ENCODE results near the gene POLR3G.

POLR3G gene

GRCh38 chr5:90534922-90535321 lies 60.3 kb downstream of the POLR3G start:
- DNase-seq: no peak
- POLR2A ChIA-PET: no interaction called here
- Histone ChIP-seq H3K27ac (ENCODE audit: insufficient read depth in 1 of 2, low read depth in 1 of 2, low read length in 2 of 2, poor library complexity in 1 of 2, severe bottlenecking in 2 of 2) (no peak overlapping the region), H3K27me3 (replicated peaks in 2 of 5; ENCODE audit: control insufficient read depth in 4 of 5, insufficient read depth in 5 of 5, low read length in 4 of 5) (peaks cover 0 to 7% (median 0%) of the 10 kb centered on the region in 5 experiments), H3K4me1 (ENCODE audit: control extremely low read depth in 1 of 4, control insufficient read depth in 4 of 4, insufficient read depth in 4 of 4, low read length in 3 of 4) (peaks cover 0 to 6% (median 5%) of the 10 kb centered on the region in 4 experiments), H3K4me3 (ENCODE audit: control insufficient read depth in 1 of 7, extremely low read depth in 1 of 7, insufficient read depth in 4 of 7, low read depth in 2 of 7, low read length in 6 of 7) (no peak overlapping the region), H3K9me3 (ENCODE audit: control extremely low read depth in 1 of 5, control insufficient read depth in 4 of 5, insufficient read depth in 2 of 5, low read depth in 1 of 5, low read length in 4 of 5) (no peaks in the 10 kb centered on the region), H3K36me3 (ENCODE audit: control insufficient read depth in 4 of 4, insufficient read depth in 4 of 4, low read length in 3 of 4) (no peaks in the 10 kb centered on the region)
- WGBS (ENCODE audit: insufficient coverage): no CpG with 5 or more reads among the region's 3 CpGs
- CTCF ChIA-PET: no interaction called here

GRCh38 chr5:90542827-90543519 lies 68.3 kb downstream of the POLR3G start:
- Histone ChIP-seq H3K36me3 (ENCODE audit: control insufficient read depth in 4 of 4, insufficient read depth in 4 of 4, low read length in 3 of 4) (no peaks in the 10 kb centered on the region), H3K4me3 (ENCODE audit: control insufficient read depth in 1 of 7, extremely low read depth in 1 of 7, insufficient read depth in 4 of 7, low read depth in 2 of 7, low read length in 6 of 7) (no peak overlapping the region), H3K27ac (ENCODE audit: insufficient read depth in 1 of 2, low read depth in 1 of 2, low read length in 2 of 2, poor library complexity in 1 of 2, severe bottlenecking in 2 of 2) (no peak overlapping the region), H3K4me1 (ENCODE audit: control extremely low read depth in 1 of 4, control insufficient read depth in 4 of 4, insufficient read depth in 4 of 4, low read length in 3 of 4) (no peaks in the 10 kb centered on the region), H3K27me3 (replicated peaks in 2 of 5; ENCODE audit: control insufficient read depth in 4 of 5, insufficient read depth in 5 of 5, low read length in 4 of 5) (no peaks in the 10 kb centered on the region), H3K9me3 (ENCODE audit: control extremely low read depth in 1 of 5, control insufficient read depth in 4 of 5, insufficient read depth in 2 of 5, low read depth in 1 of 5, low read length in 4 of 5) (no peaks in the 10 kb centered on the region)
- ChIA-PET CTCF (interaction anchor here (1.5 kb wide), 1 partner anchor 10 kb away, joined by 3 read pairs; no protein-coding TSS in a partner anchor), POLR2A (interaction anchor here (0.6 kb wide), 1 partner anchor 9 kb away, joined by 3 read pairs; no protein-coding TSS in a partner anchor)
- 0% methylated on average over 1 of the region's 4 CpGs for WGBS (ENCODE audit: insufficient coverage)
- no peak for DNase-seq

GRCh38 chr5:90545511-90545910 lies 70.8 kb downstream of the POLR3G start:
- Histone ChIP-seq H3K27me3 (replicated peaks in 2 of 5; ENCODE audit: control insufficient read depth in 4 of 5, insufficient read depth in 5 of 5, low read length in 4 of 5) (no peaks in the 10 kb centered on the region), H3K4me1 (ENCODE audit: control extremely low read depth in 1 of 4, control insufficient read depth in 4 of 4, insufficient read depth in 4 of 4, low read length in 3 of 4) (peaks cover 0 to 6% (median 2%) of the 10 kb centered on the region in 4 experiments), H3K27ac (ENCODE audit: insufficient read depth in 1 of 2, low read depth in 1 of 2, low read length in 2 of 2, poor library complexity in 1 of 2, severe bottlenecking in 2 of 2) (no peak overlapping the region), H3K4me3 (ENCODE audit: control insufficient read depth in 1 of 7, extremely low read depth in 1 of 7, insufficient read depth in 4 of 7, low read depth in 2 of 7, low read length in 6 of 7) (no peak overlapping the region), H3K36me3 (ENCODE audit: control insufficient read depth in 4 of 4, insufficient read depth in 4 of 4, low read length in 3 of 4) (no peaks in the 10 kb centered on the region), H3K9me3 (ENCODE audit: control extremely low read depth in 1 of 5, control insufficient read depth in 4 of 5, insufficient read depth in 2 of 5, low read depth in 1 of 5, low read length in 4 of 5) (no peaks in the 10 kb centered on the region)
- CTCF ChIA-PET: no interaction called here
- no peak for DNase-seq
- POLR2A ChIA-PET: no interaction called here
- no CpG with 5 or more reads among the region's 2 CpGs for WGBS (ENCODE audit: insufficient coverage)

GRCh38 chr5:90546216-90546837 lies 71.7 kb downstream of the POLR3G start:
- DNase-seq: no peak
- Histone ChIP-seq H3K36me3 (ENCODE audit: control insufficient read depth in 4 of 4, insufficient read depth in 4 of 4, low read length in 3 of 4) (no peaks in the 10 kb centered on the region), H3K9me3 (ENCODE audit: control extremely low read depth in 1 of 5, control insufficient read depth in 4 of 5, insufficient read depth in 2 of 5, low read depth in 1 of 5, low read length in 4 of 5) (no peaks in the 10 kb centered on the region), H3K4me1 (ENCODE audit: control extremely low read depth in 1 of 4, control insufficient read depth in 4 of 4, insufficient read depth in 4 of 4, low read length in 3 of 4) (peaks cover 0 to 12% (median 6%) of the 10 kb centered on the region in 4 experiments), H3K27me3 (replicated peaks in 2 of 5; ENCODE audit: control insufficient read depth in 4 of 5, insufficient read depth in 5 of 5, low read length in 4 of 5) (no peaks in the 10 kb centered on the region), H3K4me3 (ENCODE audit: control insufficient read depth in 1 of 7, extremely low read depth in 1 of 7, insufficient read depth in 4 of 7, low read depth in 2 of 7, low read length in 6 of 7) (no peak overlapping the region), H3K27ac (ENCODE audit: insufficient read depth in 1 of 2, low read depth in 1 of 2, low read length in 2 of 2, poor library complexity in 1 of 2, severe bottlenecking in 2 of 2) (no peak overlapping the region)
- ChIA-PET POLR2A (interaction anchor here (0.6 kb wide), 1 partner anchor 12 kb away, joined by 3 read pairs; no protein-coding TSS in a partner anchor), CTCF (interaction anchor here (0.8 kb wide), 1 partner anchor 8 kb away, joined by 3 read pairs; no protein-coding TSS in a partner anchor)
- 100% methylated on average over 1 of the region's 4 CpGs for WGBS (ENCODE audit: insufficient coverage)

GRCh38 chr5:90547072-90547536 lies 72.4 kb downstream of the POLR3G start:
- no CpG with 5 or more reads among the region's 1 CpG for WGBS (ENCODE audit: insufficient coverage)
- DNase-seq: no peak
- ChIA-PET POLR2A (interaction anchor here (0.6 kb wide), 1 partner anchor 11 kb away, joined by 3 read pairs; no protein-coding TSS in a partner anchor), CTCF (no interaction called here)
- Histone ChIP-seq H3K36me3 (ENCODE audit: control insufficient read depth in 4 of 4, insufficient read depth in 4 of 4, low read length in 3 of 4) (no peaks in the 10 kb centered on the region), H3K4me1 (ENCODE audit: control extremely low read depth in 1 of 4, control insufficient read depth in 4 of 4, insufficient read depth in 4 of 4, low read length in 3 of 4) (peaks cover 0 to 18% (median 6%) of the 10 kb centered on the region in 4 experiments), H3K9me3 (ENCODE audit: control extremely low read depth in 1 of 5, control insufficient read depth in 4 of 5, insufficient read depth in 2 of 5, low read depth in 1 of 5, low read length in 4 of 5) (no peaks in the 10 kb centered on the region), H3K4me3 (ENCODE audit: control insufficient read depth in 1 of 7, extremely low read depth in 1 of 7, insufficient read depth in 4 of 7, low read depth in 2 of 7, low read length in 6 of 7) (no peak overlapping the region), H3K27ac (ENCODE audit: insufficient read depth in 1 of 2, low read depth in 1 of 2, low read length in 2 of 2, poor library complexity in 1 of 2, severe bottlenecking in 2 of 2) (no peak overlapping the region), H3K27me3 (replicated peaks in 2 of 5; ENCODE audit: control insufficient read depth in 4 of 5, insufficient read depth in 5 of 5, low read length in 4 of 5) (no peaks in the 10 kb centered on the region)

GRCh38 chr5:90548069-90548593 lies 73.5 kb downstream of the POLR3G start:
- H3K4me1 ChIP-seq (ENCODE audit: control extremely low read depth in 1 of 4, control insufficient read depth in 4 of 4, insufficient read depth in 4 of 4, low read length in 3 of 4): peaks cover 0 to 18% (median 6%) of the 10 kb centered on the region in 4 experiments
- no peak overlapping the region for H3K4me3 ChIP-seq (ENCODE audit: control insufficient read depth in 1 of 7, extremely low read depth in 1 of 7, insufficient read depth in 4 of 7, low read depth in 2 of 7, low read length in 6 of 7)
- WGBS (ENCODE audit: insufficient coverage): 97% methylated on average over 4 of the region's 5 CpGs
- POLR2A ChIA-PET: no interaction called here
- no peak overlapping the region for H3K27ac ChIP-seq (ENCODE audit: insufficient read depth in 1 of 2, low read depth in 1 of 2, low read length in 2 of 2, poor library complexity in 1 of 2, severe bottlenecking in 2 of 2)
- peaks cover 0 to 8% (median 0%) of the 10 kb centered on the region in 5 experiments for H3K27me3 ChIP-seq (replicated peaks in 2 of 5; ENCODE audit: control insufficient read depth in 4 of 5, insufficient read depth in 5 of 5, low read length in 4 of 5)
- H3K9me3 ChIP-seq (ENCODE audit: control extremely low read depth in 1 of 5, control insufficient read depth in 4 of 5, insufficient read depth in 2 of 5, low read depth in 1 of 5, low read length in 4 of 5): no peaks in the 10 kb centered on the region
- DNase-seq: no peak
- CTCF ChIA-PET: no interaction called here
- no peaks in the 10 kb centered on the region for H3K36me3 ChIP-seq (ENCODE audit: control insufficient read depth in 4 of 4, insufficient read depth in 4 of 4, low read length in 3 of 4)

- no peaks in the 10 kb centered on the region for H3K9me3 ChIP-seq (ENCODE audit: control extremely low read depth in 1 of 5, control insufficient read depth in 4 of 5, insufficient read depth in 2 of 5, low read depth in 1 of 5, low read length in 4 of 5)
- peaks cover 0 to 18% (median 6%) of the 10 kb centered on the region in 4 experiments for H3K4me1 ChIP-seq (ENCODE audit: control extremely low read depth in 1 of 4, control insufficient read depth in 4 of 4, insufficient read depth in 4 of 4, low read length in 3 of 4)
- no peaks in the 10 kb centered on the region for H3K36me3 ChIP-seq (ENCODE audit: control insufficient read depth in 4 of 4, insufficient read depth in 4 of 4, low read length in 3 of 4)
- no peak overlapping the region for H3K4me3 ChIP-seq (ENCODE audit: control insufficient read depth in 1 of 7, extremely low read depth in 1 of 7, insufficient read depth in 4 of 7, low read depth in 2 of 7, low read length in 6 of 7)
- no peak overlapping the region for H3K27ac ChIP-seq (ENCODE audit: insufficient read depth in 1 of 2, low read depth in 1 of 2, low read length in 2 of 2, poor library complexity in 1 of 2, severe bottlenecking in 2 of 2)
- ChIA-PET POLR2A (interaction anchor here (0.6 kb wide), 1 partner anchor 34 kb away, joined by 3 read pairs; no protein-coding TSS in a partner anchor), CTCF (no interaction called here)
- DNase-seq: no peak
- H3K27me3 ChIP-seq (replicated peaks in 2 of 5; ENCODE audit: control insufficient read depth in 4 of 5, insufficient read depth in 5 of 5, low read length in 4 of 5): peaks cover 0 to 15% (median 0%) of the 10 kb centered on the region in 5 experiments
These were observed 74.6 kb downstream of the POLR3G start for GRCh38 chr5:90549223-90549622.
